ENCODE measurements around the gene NKAIN4. TPM values are rescaled to one million over a fixed set of nuclear protein-coding genes. Genes with fewer than 3 reads are reported as not detected.
"Not testable (repeated sequence)": the region's sequence is repeated elsewhere in the genome, so short reads cannot be mapped to it uniquely, and the experiment has no call there.

The NKAIN4 gene
- total RNA-seq, 1 experiment from 2014 or later = not detected

DNA sequence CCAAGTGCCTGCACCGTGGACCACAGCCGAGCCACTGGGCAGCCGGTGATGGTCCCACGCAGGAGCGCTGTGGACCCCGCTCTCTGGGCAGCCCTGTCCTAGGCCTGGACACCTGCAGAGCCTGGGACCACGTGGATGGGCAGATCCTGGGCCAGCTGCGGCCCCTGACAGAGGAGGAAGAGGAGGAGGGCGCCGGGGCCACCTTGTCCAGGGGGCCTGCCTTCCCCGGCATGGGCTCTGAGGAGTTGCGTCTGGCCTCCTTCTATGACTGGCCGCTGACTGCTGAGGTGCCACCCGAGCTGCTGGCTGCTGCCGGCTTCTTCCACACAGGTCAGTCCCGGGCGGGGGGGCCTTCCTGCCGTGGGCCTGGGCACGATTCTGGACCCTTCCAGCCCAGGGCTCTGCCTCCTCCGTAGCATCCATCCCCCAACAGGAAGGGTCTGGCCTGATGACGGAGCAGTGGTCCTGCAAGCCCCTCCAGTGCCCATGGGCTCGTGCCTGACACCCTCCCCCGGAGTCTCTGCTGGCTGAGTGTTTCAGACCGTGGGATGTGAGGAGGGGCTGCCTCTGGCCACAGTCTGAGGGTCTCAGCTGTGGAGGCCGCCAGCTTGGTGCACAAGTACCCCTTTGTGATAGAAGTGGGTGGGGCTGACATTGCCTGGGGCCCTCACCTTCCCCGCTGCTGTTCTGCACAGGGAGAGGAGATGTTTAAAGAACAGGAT lies 18.0 kb downstream of the NKAIN4 start:
- DNase-seq (ENCODE audit: low spot score) = no peak

DNA sequence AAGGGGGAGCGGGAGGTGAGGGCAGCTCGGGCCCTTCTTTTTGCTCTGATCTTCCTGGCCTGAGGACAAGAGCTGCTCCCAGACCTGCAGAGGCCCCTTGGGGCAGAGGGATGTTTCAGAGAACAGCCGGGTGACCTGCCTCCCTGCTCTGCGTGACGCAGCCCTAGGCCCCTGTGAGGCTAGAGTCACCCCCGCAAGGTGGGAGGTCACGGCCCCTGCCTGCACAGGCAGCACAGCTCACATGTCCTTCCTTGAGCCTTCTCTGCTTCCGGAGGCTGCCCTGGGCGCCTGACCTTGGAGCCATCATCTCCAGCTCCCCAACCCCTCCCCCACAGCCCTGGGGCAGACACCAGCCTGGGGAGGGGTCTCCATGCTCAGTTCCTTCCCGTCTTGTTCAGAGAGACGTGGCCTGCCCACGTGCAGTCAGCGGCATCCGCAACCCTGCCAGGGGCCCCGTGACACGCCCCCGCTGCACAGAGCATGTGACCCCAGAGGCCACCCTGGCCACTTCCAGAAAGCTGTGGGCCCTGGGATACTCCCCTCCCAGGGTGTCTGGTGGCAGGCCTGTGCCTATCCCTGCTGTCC lies 18.8 kb downstream of the NKAIN4 start, which contains the start of gene BIRC7:
Gene BIRC7 (plus strand): TSS at position 507 of the 585 bp plus-strand sequence. CDS start 192 bp downstream, outside the sequence.
- no peak for DNase-seq (ENCODE audit: low spot score)

DNA sequence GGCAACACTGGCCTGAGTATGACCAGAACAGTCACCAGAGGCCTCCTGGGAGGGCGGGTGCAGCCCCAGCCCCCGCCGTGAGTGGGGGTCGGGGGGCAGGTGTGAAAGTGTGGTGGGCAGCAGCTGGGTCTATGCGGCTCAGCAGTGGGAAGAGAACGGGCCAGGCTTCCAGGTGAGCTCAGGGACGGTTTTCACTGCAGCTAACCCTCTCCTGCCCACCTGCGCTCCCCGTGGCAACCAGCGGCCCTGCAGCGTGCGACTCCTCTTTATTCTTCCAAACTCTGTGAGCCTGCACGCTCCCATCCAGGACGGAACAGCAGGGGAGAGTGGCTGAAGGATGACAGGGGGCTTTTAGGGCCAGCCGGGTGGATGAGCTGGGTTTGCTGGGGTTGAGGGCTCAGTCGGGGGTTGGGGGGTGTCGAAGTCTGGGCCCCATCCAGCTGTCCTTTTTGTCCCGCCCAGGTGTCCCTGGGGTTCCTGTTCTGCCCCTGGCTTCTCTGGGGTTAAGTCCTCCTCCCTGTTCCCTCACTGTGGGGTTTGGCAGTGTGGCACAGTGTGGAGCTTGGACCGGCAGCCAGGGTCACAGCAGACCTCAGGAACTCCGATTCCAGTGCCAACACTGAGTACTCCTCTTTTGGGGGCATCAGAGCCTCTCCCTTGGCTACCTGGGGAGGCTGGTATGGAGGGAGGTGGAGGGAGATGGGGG lies 19.4 kb downstream of the NKAIN4 start:
- DNase-seq (ENCODE audit: low spot score) = no peak

DNA sequence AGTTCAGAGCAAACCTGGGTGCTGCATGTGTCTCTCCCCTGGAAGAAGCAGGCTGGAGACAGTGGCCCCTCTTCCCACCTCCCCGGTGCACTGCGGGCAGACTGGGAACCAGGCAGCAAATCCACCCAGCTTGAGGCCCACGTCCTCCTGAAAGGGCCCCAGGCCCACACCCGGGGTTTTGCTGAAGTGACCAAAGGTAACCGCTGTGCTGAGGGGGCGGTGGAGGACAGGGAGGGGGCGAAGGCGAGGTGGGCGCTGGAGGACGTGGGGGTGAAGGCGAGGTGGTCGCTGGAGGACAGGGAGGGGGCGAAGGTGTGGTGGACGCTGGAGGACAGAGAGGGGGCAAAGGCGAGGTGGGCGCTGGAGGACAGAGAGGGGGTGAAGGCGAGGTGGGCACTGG lies 20.3 kb downstream of the NKAIN4 start:
- DNase-seq (ENCODE audit: low spot score) = no peak

DNA sequence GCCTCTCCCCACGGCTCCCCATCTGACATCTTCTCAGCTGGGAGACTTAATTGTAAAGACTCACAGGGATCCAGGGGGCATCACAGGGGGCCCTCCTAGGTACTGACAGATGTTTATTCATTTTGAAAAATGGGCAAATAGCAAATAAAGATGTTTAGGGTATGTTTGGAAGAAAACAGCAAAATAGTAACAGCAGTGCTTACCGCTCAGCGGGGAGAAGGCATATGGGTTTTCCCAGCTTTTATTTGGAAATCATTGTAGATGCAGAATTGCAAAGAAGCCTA lies 21.3 kb downstream of the NKAIN4 start:
- DNase-seq (ENCODE audit: low spot score) = no peak

DNA sequence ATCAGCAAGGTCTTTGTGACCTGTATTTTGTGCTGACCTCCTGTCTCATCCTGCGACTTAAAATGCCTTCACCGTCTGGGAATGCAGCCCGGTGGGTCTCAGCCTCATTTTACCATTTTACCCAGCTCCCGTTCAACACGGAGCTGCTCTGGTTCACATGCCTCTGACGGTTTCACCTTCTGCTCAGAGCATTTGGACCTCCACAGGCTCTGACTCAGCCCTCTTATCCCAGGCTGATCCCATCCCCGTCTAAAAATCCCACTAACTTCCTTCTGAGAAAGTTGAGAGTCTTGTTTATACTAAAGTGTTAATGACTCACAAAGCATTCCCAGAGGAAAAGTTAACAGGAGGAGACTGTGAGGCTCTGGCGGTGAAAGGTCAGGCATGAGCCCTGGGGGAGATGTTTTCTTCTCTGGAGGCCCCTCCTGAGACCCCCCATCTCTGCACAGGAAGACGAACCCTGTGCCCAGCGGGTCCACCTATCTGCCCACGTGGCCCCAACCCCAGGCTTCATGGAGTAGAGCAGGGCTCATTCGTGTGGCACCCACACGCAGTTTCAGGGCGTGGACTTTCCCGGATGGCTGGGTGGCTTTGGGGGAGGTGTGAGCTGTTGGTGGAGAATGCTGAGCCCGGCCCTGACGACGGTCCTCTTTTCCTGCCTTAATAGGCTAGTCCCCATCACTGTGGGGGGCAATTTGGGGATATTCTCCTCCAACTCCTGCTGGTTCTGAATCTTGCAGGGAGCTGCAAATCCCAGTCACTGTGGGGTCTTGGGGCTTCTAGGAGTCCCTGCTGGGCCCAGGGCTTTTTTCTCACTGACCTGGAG lies 21.8 kb downstream of the NKAIN4 start:
- DNase-seq (ENCODE audit: low spot score) = peak; percentile 97

DNA sequence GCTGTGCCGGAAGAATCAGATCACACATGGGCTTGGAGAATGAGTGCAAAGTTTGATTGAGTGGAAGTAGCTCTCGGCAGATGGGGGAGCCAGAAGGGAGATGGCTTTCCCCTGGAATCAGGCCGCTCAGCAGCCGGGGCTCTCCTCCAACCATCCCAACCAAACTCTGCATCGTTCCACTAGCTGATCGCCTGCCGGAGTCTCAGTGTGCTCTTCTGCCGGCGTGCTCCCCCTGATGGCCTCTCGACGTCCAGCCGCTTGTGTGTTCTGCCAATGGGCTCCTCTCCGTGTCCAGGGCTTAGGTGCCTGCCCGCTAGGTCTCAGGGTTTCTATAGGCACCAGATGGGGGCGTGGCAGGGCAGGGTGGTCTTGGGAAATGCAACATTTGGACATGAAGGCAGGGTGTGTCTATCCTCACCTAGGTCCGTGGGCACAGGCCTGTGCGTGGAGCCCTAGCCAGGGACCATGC lies 23.4 kb downstream of the NKAIN4 start:
- DNase-seq (ENCODE audit: low spot score) = no peak

DNA sequence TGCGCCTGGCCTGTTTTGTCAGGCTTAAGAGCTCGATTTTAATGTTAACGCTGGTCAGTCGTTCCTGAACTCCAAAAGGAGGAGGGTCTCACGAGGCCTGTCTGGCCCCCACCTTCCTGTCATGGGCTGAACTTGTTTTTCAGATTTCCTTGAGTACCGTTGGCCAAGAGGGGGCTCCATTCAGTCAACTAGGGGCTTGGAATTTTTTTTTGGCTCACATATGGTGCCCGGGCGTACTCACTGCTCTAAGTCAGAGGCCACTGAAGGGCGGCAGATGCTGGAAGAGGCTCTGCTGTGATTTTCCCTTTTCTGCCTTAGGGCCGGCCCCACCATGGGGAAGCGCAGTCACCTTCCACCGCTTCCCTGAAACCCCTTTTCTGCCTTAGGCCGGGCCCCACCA lies 25.5 kb downstream of the NKAIN4 start:
- no peak for DNase-seq (ENCODE audit: low spot score)

DNA sequence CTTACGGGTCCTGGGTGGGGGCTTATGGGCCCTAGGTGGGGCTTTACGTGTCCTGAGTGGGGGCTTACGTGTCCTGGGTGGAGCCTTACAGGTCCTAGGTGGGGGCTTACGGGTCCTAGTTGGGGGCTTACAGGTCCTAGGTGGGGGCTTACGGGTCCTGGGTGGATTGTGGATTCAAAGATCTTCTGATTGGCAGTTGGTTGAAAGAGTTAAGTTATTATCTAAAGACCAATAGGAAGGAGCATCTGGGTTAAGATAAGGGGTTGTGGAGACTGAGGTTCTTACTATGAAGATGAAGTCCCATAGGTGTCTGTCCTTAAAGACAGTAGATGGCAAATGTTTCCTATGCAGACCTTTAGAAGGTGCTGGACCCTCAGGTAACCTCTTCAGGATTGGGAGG lies 27.0 kb downstream of the NKAIN4 start:
- no peak for DNase-seq (ENCODE audit: low spot score)

DNA sequence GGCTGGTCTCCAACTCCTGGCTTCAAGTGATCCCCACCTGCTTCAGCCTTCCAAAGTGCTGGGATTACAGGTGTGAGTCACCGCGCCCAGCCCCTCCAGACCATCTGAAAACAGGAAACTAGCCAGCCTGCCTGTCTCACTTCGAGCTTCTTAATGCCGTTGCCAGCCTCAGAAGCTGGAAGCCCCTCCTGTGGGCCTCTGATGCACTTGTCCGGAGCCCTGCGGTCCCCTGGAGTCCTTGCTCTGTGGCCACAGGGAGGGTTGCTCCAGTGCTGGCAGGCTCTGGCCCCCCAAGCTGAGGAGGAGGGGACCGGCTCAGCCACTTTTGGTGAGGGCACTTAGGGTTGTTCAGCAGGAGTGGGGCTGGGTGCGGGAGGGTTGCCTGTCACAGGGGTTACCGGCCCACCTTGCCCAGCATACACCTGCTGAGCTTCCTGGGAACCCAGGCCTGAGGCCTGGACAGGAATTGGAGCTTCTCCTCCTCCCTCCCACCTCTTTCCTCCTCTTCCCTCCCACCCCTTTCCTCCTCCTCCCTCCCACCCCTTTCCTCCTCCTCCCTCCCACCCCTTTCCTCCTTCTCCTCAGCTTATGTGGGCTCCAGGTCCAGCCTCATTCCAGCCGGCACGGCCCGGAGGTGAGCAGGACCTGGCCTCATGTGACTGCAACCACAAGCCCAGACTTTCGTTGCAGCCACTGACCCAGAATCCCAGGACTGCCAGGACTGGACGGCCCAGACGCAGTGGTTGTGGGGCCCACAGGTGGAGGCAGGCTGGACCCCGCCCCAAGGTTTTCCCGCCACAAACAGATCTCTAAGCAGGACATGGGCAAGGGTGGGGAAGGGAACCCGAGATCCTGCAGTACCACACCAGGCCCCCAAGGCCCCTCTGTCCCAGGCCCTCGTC lies 28.0 kb downstream of the NKAIN4 start:
- peak; percentile 81 for DNase-seq (ENCODE audit: low spot score)

DNA sequence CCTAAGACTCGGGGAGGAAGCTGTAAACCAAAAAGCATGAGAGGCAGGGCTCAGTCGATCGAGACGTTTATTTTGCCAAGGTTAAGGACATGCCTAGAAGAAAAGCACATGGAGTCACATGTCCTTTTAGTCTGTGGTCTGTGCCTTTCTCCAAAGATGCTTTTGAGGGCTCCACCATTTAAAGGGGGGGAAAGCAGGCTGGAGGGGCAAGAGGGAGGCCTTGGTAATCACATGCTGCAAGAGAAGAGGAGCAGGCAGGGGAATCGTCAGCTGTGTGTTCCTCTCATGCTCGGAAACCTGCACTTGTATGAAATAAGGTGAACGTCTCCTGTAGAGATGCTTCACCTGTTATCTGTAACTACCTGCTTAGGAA lies 29.2 kb downstream of the NKAIN4 start:
- no peak for DNase-seq (ENCODE audit: low spot score)

DNA sequence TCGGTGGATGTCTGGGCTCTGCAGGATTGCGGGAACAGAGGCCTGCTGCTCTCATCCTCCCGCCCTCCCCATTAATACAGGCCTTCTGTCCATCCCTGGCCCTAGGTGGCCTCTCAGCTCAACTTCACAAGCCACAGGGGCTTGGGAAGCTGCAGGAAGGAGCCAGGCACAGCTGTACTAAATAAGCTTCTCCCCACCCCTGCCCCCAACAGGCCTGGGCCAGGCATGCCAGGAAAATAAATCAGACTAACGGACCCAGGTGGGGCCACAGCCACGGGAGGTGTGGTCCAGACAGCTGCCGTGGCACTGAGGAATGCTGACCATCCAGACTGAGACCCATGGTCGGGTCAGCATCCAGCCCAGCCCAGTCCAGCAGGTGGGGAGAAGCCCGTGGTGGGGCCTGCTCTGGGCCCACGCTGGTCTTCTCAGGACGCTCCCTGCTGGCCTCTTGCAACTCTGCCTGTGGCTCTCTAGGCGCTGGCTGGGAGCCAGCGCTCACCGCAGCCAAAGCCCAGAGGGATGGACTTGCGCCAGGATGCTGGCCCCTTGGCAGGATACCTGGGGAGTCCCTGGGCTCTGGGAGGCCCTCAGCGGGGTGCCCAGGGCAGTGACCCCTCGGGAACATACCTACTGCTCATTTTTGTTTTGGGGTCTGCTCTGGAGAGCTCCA lies 29.7 kb downstream of the NKAIN4 start:
- peak; percentile 92 for DNase-seq (ENCODE audit: low spot score)

DNA sequence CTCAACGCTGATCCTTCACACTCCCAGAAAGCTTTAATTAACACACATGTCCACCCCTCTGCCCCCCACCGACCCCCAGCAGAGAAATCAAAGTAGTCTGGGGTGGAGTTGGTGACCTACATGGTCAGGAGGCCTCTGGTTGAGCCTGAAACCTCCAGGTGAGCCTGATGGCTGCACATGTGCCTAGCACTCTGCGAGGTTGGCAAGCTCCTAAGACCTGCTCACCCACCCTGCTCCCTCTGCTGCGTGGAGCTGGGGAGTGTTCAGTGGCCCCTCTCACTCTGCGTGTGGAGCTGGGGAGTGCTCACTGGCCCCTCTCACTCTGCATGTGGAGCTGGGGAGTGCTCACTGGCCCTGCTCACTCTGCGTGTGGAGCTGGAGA lies 30.4 kb downstream of the NKAIN4 start:
- DNase-seq (ENCODE audit: low spot score) = no peak

DNA sequence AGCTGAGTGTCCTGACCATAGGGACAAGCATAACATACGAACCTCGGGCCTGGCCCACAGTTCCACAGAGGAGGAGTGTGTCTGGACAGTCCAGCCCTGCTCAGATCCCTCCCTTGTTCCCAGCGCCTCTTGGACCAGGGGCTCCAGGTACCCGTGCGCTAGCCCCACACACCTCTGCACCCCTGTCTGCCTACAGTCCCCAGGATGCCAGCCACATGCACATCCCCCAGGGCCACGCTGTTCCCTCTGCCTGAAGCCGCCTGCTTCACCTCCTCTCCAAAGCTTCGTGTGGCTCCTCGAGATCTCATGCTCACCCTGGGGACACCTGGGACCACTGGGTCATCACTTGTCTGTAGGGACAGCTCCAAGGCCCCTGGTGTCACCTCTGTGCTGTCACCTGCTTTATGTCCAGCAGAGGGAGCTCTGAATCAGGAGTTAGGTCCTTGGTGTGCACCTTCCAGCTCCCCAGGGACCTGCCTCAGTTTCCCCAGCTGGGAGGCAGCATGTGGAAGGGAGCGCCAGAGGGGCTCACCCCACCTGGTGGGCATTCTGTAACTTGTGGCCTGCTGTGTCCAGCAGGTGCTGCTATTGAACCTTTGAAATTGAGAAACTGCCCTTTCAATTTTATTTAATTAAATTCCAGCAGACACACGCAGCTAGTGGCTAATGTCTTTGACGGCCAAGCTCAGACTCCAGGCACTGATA lies 31.0 kb downstream of the NKAIN4 start:
- DNase-seq (ENCODE audit: low spot score) = peak; percentile 33

DNA sequence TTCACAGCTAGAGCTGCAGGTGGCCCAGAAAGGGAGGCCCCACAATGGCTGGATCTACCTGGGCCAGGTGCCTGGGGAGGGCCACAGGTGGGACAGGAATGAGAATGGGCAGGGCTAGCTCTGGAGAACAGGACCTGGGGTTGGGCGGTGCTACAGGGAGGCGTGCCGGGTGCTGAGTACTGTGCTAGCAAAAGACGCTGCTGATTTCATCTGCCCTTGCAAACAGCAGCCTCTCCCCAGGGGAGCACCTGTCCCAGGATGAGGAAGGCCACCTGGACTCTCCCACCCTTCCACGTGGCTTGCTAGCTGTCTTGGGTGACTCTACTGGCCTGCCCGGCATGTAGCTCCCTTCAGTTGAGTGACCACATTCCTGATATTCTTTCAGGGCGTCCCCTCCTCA lies 31.7 kb downstream of the NKAIN4 start:
- DNase-seq (ENCODE audit: low spot score) = no peak

DNA sequence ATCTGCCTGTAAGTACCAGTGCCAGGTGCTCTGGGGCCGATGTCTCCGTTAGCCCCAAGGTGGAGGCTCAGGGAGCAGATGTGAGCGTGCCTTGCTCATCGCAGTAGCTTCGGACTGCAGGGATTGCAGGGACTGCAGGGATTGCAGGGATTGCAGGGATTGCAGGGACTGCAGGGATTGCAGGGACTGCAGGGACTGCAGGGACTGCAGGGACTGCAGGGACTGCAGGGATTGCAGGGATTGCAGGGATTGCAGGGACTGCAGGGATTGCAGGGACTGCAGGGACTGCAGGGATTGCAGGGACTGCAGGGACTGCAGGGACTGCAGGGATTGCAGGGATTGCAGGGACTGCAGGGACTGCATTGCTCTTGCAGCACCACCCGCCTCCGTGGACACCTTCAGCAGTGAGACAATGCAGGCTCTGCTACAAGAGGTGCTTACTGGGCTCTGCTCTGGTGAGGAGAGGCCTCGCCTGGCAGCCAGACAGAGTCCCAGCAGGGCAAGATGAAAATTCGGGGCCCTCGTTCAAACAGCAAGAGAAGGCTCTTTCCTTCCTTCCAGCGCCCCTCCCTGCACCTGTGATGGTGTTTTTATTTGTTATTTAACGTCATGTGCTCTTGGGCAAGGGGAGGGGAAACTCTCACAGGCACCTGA lies 32.7 kb downstream of the NKAIN4 start:
- DNase-seq (ENCODE audit: low spot score) = not testable (repeated sequence)

DNA sequence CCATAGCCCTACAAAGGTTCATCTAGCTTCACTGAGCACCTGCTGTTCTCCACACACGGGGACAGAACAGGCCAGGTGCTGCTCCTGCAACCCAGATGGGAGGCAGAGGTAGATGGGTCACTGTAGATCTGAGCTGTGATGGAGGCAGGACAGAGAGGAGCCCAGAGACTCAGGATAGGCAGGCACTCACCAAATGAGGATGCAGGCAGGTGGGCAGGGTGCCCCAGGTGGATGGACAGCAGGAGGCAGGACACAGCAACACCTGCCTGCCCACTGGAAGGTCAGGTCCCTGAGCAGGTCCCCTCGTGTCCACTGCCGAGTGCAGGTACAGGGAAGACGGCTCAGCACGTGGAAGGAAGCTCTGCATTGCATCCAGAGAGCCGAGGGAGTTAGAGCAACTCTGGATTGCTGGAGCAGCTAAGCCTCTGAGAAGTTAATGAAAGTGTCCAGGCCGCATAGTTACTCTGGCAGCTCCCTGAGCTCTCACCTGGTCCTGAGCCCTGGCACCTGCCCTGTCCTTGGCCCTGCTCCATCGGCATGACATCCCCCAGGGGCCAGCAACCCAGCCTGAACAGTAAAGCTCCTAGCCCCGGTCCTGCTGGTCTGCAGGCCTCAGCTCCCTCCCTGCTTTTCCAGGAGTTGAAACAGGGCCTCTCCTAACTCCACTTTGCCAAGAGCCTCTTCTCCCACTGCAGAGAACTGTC lies 33.4 kb downstream of the NKAIN4 start:
- no peak for DNase-seq (ENCODE audit: low spot score)

DNA sequence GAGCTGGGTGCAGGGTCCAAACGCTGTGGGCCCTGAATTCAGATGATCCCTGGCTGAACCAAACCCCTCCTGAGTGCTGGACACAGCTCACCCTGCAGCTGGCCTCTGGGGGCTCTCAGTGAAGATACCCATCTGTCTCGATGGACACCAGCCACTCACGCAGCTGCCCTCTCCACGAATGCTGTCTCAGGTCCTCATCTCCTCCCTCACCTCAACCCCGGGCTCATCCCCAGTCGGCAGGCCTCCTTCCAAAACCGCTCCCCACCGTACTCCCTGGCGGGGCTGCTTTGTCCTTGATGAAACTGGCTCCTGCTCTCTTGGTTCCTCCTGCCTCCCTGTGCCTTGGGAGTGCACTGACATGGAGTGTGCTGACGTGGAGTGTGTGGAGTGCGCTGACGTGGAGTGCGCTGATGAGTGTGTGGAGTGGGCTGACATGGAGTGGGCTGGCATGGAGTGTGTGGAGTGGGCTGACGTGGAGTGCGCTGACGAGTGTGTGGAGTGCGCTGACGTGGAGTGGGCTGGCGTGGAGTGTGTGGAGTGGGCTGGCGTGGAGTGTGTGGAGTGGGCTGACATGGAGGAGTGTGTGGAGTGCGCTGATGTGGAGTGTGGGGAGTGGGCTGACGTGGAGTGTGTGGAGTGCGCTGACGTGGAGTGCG lies 34.3 kb downstream of the NKAIN4 start:
- DNase-seq (ENCODE audit: low spot score) = no peak

Measured in A172 (cell line).